Pancreas (tissue), 10 donors: ENCODE results near the gene ZBTB7C. TPM values are rescaled to one million over a fixed set of nuclear protein-coding genes. Genes with fewer than 3 reads are reported as not detected.

Source experiments
- ATAC-seq, 4 donors: fragments of 200-7000 bp; cut with Tn5 transposase; one replicate each; pipeline versions ENCODE4 v1.8.0 to v1.9.1; 2020; ENCODE audit warnings: mild to moderate bottlenecking in 4 of 4, moderate library complexity in 4 of 4
- DNase-seq, 6 donors: peaks; one replicate each; pipeline ENCODE4 v3.0.0-alpha.2; 2020
- FAIRE-seq: peaks from 2 replicates; lab custom pipeline; 2012; peaks lifted over from hg19 to GRCh38; lab: Jason Lieb, UNC
- H3K27ac ChIP-seq, 4 donors: fragments of 200-600 bp; sonication (generic); 1 replicate in 3 of 4; 2 replicates in 1 of 4; pipeline versions ENCODE4 v1.5.0 to v1.8.0; 2020
- H3K27me3 ChIP-seq, 4 donors: fragments of 200-600 bp; one replicate each; pipeline ENCODE4 v1.8.0; 2021
- H3K36me3 ChIP-seq, 3 donors: fragments of 200-600 bp; sonication (generic) in 1 of 3; one replicate each; pipeline versions ENCODE4 v1.5.0 to v1.8.0; 2020 to 2021
- H3K4me1 ChIP-seq, 3 donors: fragments of 200-600 bp; one replicate each; pipeline ENCODE4 v1.8.0; 2021
- H3K4me3 ChIP-seq, 4 donors: fragments of 200-600 bp; sonication (generic) in 2 of 4; one replicate each; pipeline versions ENCODE4 v1.5.0 to v1.8.0; 2020 to 2021
- H3K9me3 ChIP-seq, 4 donors: fragments of 200-600 bp; one replicate each; pipeline ENCODE4 v1.8.0; 2021
- CTCF ChIP-seq, 4 donors: fragments of 200-600 bp; sonication (generic) in 3 of 4; IDR thresholded peaks; one replicate each; pipeline versions ENCODE4 v1.5.0 to v1.8.0; 2021; ENCODE audit warnings: antibody characterized with exemption in 4 of 4
- WGBS, 2 donors: extraction: QIAGEN DNeasy Blood & Tissue Kit; methylation state at CpG; one replicate each; pipeline ENCODE4 v1.1.7; 2013; 5-methylcytosine and 5-hydroxymethylcytosine counted together
- intact Hi-C, 3 donors: fragments of 100-400 bp; cut with DNase I; formaldehyde crosslinking; loops; one replicate each; pipeline versions ENCODE4 v1.11.1 to v1.14.2; 2022
- polyA plus RNA-seq, 2 donors: library from polyadenylated mRNA; stranded (reverse); fragments of 200-250 nt; gene quantifications; one replicate each; pipeline ENCODE4 v1.2.3, GENCODE V29; 2013
- total RNA-seq, 6 donors: library from RNA; stranded (reverse); fragmentation: NEBNext Ultra II Directional in 4 of 6; extraction: Animal tissue kit (Norgen Biotek cat#: 25700) in 4 of 6; gene quantifications; one replicate each; pipeline versions ENCODE4 v1.2.1 to v1.2.4, GENCODE V29; 2021 to 2023
- donor health status: healthy with polysubstance abuse.
- donor health status: DM: no; HTN: no; CAD: no; lungs with moderate emphysema.
- donor health status: DM: no; HTN: no; CAD: no.
- donor health status: control.
- donor health status: control.
- donor health status: Bipolar disorder and iron deficiency.
- donor health status: DM: yes; HTN: yes; CAD: no.
- donor health status: DM: no; HTN: no; CAD: no.
- donor health status: DM: no; HTN: no; CAD: no.
- donor health status: DM: yes; HTN: yes; CAD: no.

ZBTB7C gene
- total and polyA plus RNA-seq, 8 donors: 0.35 to 1.7 (median 0.91) TPM

- TF ChIP-seq CTCF (IDR thresholded peaks at IDR 0.05): no peak
- ATAC-seq (no peak), DNase-seq (no peak), FAIRE-seq (no peak)
- Histone ChIP-seq H3K27me3 (peaks cover 0 to 16% (median 0%) of the 10 kb centered on the region in 4 donors), H3K9me3 (no peaks in the 10 kb centered on the region), H3K27ac (no peak overlapping the region), H3K36me3 (no peaks in the 10 kb centered on the region), H3K4me3 (no peak overlapping the region), H3K4me1 (peaks cover 0 to 4% (median 4%) of the 10 kb centered on the region in 3 donors)
- 46 to 47% methylated on average over 6 of the region's 6 CpGs for WGBS, 2 donors
- intact Hi-C loops: no loop called here
Measured at GRCh38 chr18:48405978-48406377, 3.2 kb downstream of the ZBTB7C start.

- Histone ChIP-seq H3K4me1 (peaks cover 0 to 4% (median 0%) of the 10 kb centered on the region in 3 donors), H3K27me3 (peaks cover 0 to 16% (median 0%) of the 10 kb centered on the region in 4 donors), H3K9me3 (no peaks in the 10 kb centered on the region), H3K36me3 (no peaks in the 10 kb centered on the region), H3K4me3 (no peak overlapping the region), H3K27ac (no peak overlapping the region)
- ATAC-seq: no peak
- no peak for DNase-seq
- intact Hi-C loops: no loop called here
- no peak for TF ChIP-seq CTCF (IDR thresholded peaks at IDR 0.05)
- no peak for FAIRE-seq
- 43 to 62% methylated on average over 8 of the region's 8 CpGs for WGBS, 2 donors
Measured at GRCh38 chr18:48404716-48405507, 4.3 kb downstream of the ZBTB7C start.

- 88 to 90% methylated on average over 1 of the region's 1 CpG for WGBS, 2 donors
Measured at GRCh38 chr18:48402953-48403352, 6.2 kb downstream of the ZBTB7C start.

GRCh38 chr18:48399303-48400075 is 9.7 kb downstream of the ZBTB7C start:
- 78 to 79% methylated on average over 9 of the region's 9 CpGs for WGBS, 2 donors
- no peak overlapping the region for H3K27ac ChIP-seq
- no peak for FAIRE-seq
- no peaks in the 10 kb centered on the region for H3K4me1 ChIP-seq
- DNase-seq: no peak
- H3K4me3 ChIP-seq: no peak overlapping the region
- H3K36me3 ChIP-seq: no peaks in the 10 kb centered on the region
- no peak for ATAC-seq
- no peak for TF ChIP-seq CTCF (IDR thresholded peaks at IDR 0.05)
- intact Hi-C loops: no loop called here
- no peaks in the 10 kb centered on the region for H3K9me3 ChIP-seq
- no peaks in the 10 kb centered on the region for H3K27me3 ChIP-seq

More at GRCh38 chr18:48402953-48403352, 6.2 kb downstream of the ZBTB7C start:
- Histone ChIP-seq H3K36me3 (no peaks in the 10 kb centered on the region), H3K4me1 (no peaks in the 10 kb centered on the region), H3K27ac (no peak overlapping the region), H3K4me3 (no peak overlapping the region), H3K9me3 (no peaks in the 10 kb centered on the region), H3K27me3 (peaks cover 0 to 11% (median 0%) of the 10 kb centered on the region in 4 donors)
- TF ChIP-seq CTCF (IDR thresholded peaks at IDR 0.05): no peak
- intact Hi-C loops: no loop called here
- FAIRE-seq (no peak), DNase-seq (no peak), ATAC-seq (no peak)
